ENCODE results near the gene PRKAR1B.
A peak's percentile ranks its signal among the peaks of the same experiment; 100 is the strongest.

PRKAR1B gene

GRCh38 chr7:727104-727805, at the start of gene PRKAR1B:
TSS of gene PRKAR1B (minus strand) at chr7:727281. CDS start at chr7:711505, 15,776 bp downstream.
- peaks cover 21% of the 10 kb centered on the region for H3K4me1 Mint-ChIP-seq
- H3K4me3 Mint-ChIP-seq, result peak within 1 kb of the TSS; percentile 89
- peaks cover 39% of the 10 kb centered on the region for H3K9me3 Mint-ChIP-seq
- peak; percentile 48 for DNase-seq
- peaks cover 58% of the 10 kb centered on the region for H3K36me3 Mint-ChIP-seq (ENCODE audit: low read depth)
- TF ChIP-seq CTCF (IDR thresholded peaks at IDR 0.05), result no peak
- H3K27me3 Mint-ChIP-seq (ENCODE audit: low read depth, poor library complexity), result peaks cover 3% of the 10 kb centered on the region
- peak within 1 kb of the TSS; percentile 53 for H3K27ac Mint-ChIP-seq

GRCh38 chr7:776381-776780, 49.3 kb upstream of the PRKAR1B start:
- H3K27me3 Mint-ChIP-seq (ENCODE audit: low read depth, poor library complexity), result no peaks in the 10 kb centered on the region
- H3K9me3 Mint-ChIP-seq, result no peaks in the 10 kb centered on the region
- H3K36me3 Mint-ChIP-seq (ENCODE audit: low read depth), result peaks cover 47% of the 10 kb centered on the region
- TF ChIP-seq CTCF (IDR thresholded peaks at IDR 0.05), result no peak
- peaks cover 5% of the 10 kb centered on the region for H3K4me1 Mint-ChIP-seq
- DNase-seq, result no peak
- H3K27ac Mint-ChIP-seq, result no peak overlapping the region
- H3K4me3 Mint-ChIP-seq, result no peak overlapping the region

- TF ChIP-seq CTCF (IDR thresholded peaks at IDR 0.05), result peak; percentile 99
- Mint-ChIP-seq H3K27ac (no peak overlapping the region), H3K27me3 (ENCODE audit: low read depth, poor library complexity) (no peaks in the 10 kb centered on the region), H3K4me1 (peaks cover 16% of the 10 kb centered on the region), H3K36me3 (ENCODE audit: low read depth) (peaks cover 29% of the 10 kb centered on the region), H3K9me3 (no peaks in the 10 kb centered on the region), H3K4me3 (no peak overlapping the region)
- peak; percentile 85 for DNase-seq
Measured at GRCh38 chr7:774161-775109, 47.4 kb upstream of the PRKAR1B start.

GRCh38 chr7:773622-773915, 46.5 kb upstream of the PRKAR1B start:
- H3K36me3 Mint-ChIP-seq (ENCODE audit: low read depth), result peaks cover 29% of the 10 kb centered on the region
- no peaks in the 10 kb centered on the region for H3K27me3 Mint-ChIP-seq (ENCODE audit: low read depth, poor library complexity)
- no peak overlapping the region for H3K4me3 Mint-ChIP-seq
- H3K4me1 Mint-ChIP-seq, result peaks cover 19% of the 10 kb centered on the region
- no peak for TF ChIP-seq CTCF (IDR thresholded peaks at IDR 0.05)
- H3K27ac Mint-ChIP-seq, result no peak overlapping the region
- no peak for DNase-seq
- H3K9me3 Mint-ChIP-seq, result no peaks in the 10 kb centered on the region

GRCh38 chr7:772861-773621, 46.0 kb upstream of the PRKAR1B start:
- DNase-seq, result no peak
- Mint-ChIP-seq H3K27ac (no peak overlapping the region), H3K4me3 (no peak overlapping the region), H3K9me3 (no peaks in the 10 kb centered on the region), H3K36me3 (ENCODE audit: low read depth) (peaks cover 32% of the 10 kb centered on the region), H3K27me3 (ENCODE audit: low read depth, poor library complexity) (no peaks in the 10 kb centered on the region), H3K4me1 (peaks cover 19% of the 10 kb centered on the region)
- TF ChIP-seq CTCF (IDR thresholded peaks at IDR 0.05), result no peak
